ENCODE results near the gene TM7SF2. TPM values are rescaled to one million over a fixed set of nuclear protein-coding genes. Genes with fewer than 3 reads are reported as not detected.
A peak's percentile ranks its signal among the peaks of the same experiment; 100 is the strongest.

The TM7SF2 gene
- total and polyA plus RNA-seq, 11 donors = 17.6 to 752 (median 74.6) TPM

- ATAC-seq (no peak), DNase-seq (no peak)
- H3K27ac ChIP-seq = no peak overlapping the region
- peaks cover 0 to 45% (median 38%) of the 10 kb centered on the region in 9 donors for H3K36me3 ChIP-seq
- no peaks in the 10 kb centered on the region for H3K9me3 ChIP-seq
- intact Hi-C loops (cut with DNase I) = no loop called here
- H3K27me3 ChIP-seq = no peaks in the 10 kb centered on the region
- WGBS, 4 donors = 96 to 99% (median 97%) methylated on average over 4 of the region's 4 CpGs
- no peak overlapping the region for H3K4me3 ChIP-seq
- H3K4me1 ChIP-seq = peaks cover 0 to 7% (median 2%) of the 10 kb centered on the region in 12 donors
- TF ChIP-seq CTCF (IDR thresholded peaks at IDR 0.05) (no peak), POLR2A (IDR thresholded peaks at IDR 0.05) (no peak)
Observed at GRCh38 chr11:65090628-65091027, 21.0 kb upstream of the TM7SF2 start.

GRCh38 chr11:65095427-65095826, 16.2 kb upstream of the TM7SF2 start:
- peaks cover 0 to 25% (median 13%) of the 10 kb centered on the region in 12 donors for H3K4me1 ChIP-seq
- ATAC-seq = no peak
- TF ChIP-seq POLR2A (IDR thresholded peaks at IDR 0.05) = no peak
- no peak for TF ChIP-seq CTCF (IDR thresholded peaks at IDR 0.05)
- peak overlapping the region in 8 of 12 donors; percentile 71 to 90 (median 85) for H3K4me3 ChIP-seq
- peak overlapping the region in 9 of 12 donors; percentile 87 to 96 (median 91) for H3K27ac ChIP-seq
- H3K36me3 ChIP-seq = peaks cover 0 to 24% (median 11%) of the 10 kb centered on the region in 9 donors
- intact Hi-C loops (cut with DNase I) = loop anchor here in 1 of 10 donors (5.0 kb wide), 1 partner anchor 53 kb away; the partner anchor contains the start of gene SAC3D1
- 72 to 83% (median 76%) methylated on average over 21 to 22 of the region's 22 CpGs for WGBS, 4 donors
- DNase-seq = no peak
- no peaks in the 10 kb centered on the region for H3K9me3 ChIP-seq
- H3K27me3 ChIP-seq = no peaks in the 10 kb centered on the region

GRCh38 chr11:65095974-65096806, 15.5 kb upstream of the TM7SF2 start, which contains the start of gene VPS51:
VPS51 (plus strand) TSS chr11:65096214; CDS start chr11:65096251, 37 bp downstream.
- DNase-seq = peak; percentile 88 to 92 (median 90)
- peak; percentile 92 to 96 (median 95) for ATAC-seq
- Histone ChIP-seq H3K4me1 (peaks cover 0 to 25% (median 15%) of the 10 kb centered on the region in 12 donors), H3K27ac (peak within 1 kb of the TSS; percentile 52 to 96 (median 92)), H3K9me3 (no peaks in the 10 kb centered on the region), H3K36me3 (peaks cover 0 to 24% (median 11%) of the 10 kb centered on the region in 9 donors), H3K27me3 (no peaks in the 10 kb centered on the region), H3K4me3 (peak within 1 kb of the TSS; percentile 59 to 91 (median 85))
- TF ChIP-seq POLR2A (IDR thresholded peaks at IDR 0.05) (peak in 1 of 2 donors; percentile 47), CTCF (IDR thresholded peaks at IDR 0.05) (no peak)
- intact Hi-C loops (cut with DNase I) = loop anchor here in 4 of 10 donors (1.0 to 5.0 kb wide), 5 partner anchors 12 to 69 kb away; partner anchors contain the start of genes CDCA5 (in 2 of the 4), ZFPL1 (in 2 of the 4), FAU (in 1 of the 4) and MRPL49 (in 1 of the 4)
- 0 to 1% (median 1%) methylated on average over 23 to 52 of the region's 52 CpGs for WGBS, 4 donors

GRCh38 chr11:65096926-65097325, 14.7 kb upstream of the TM7SF2 start:
- Histone ChIP-seq H3K27ac (peak overlapping the region; percentile 52 to 96 (median 92)), H3K4me3 (peak overlapping the region; percentile 59 to 91 (median 85)), H3K4me1 (peaks cover 0 to 32% (median 22%) of the 10 kb centered on the region in 12 donors), H3K36me3 (peaks cover 0 to 24% (median 11%) of the 10 kb centered on the region in 9 donors), H3K9me3 (no peaks in the 10 kb centered on the region), H3K27me3 (no peaks in the 10 kb centered on the region)
- TF ChIP-seq POLR2A (IDR thresholded peaks at IDR 0.05) (no peak), CTCF (IDR thresholded peaks at IDR 0.05) (no peak)
- 31 to 43% (median 37%) methylated on average over 7 to 8 of the region's 8 CpGs for WGBS, 4 donors
- intact Hi-C loops (cut with DNase I) = loop anchor here in 4 of 10 donors (1.0 to 5.0 kb wide), 5 partner anchors 13 to 70 kb away; partner anchors contain the start of genes CDCA5 (in 2 of the 4), ZFPL1 (in 2 of the 4), FAU (in 1 of the 4) and MRPL49 (in 1 of the 4)
- DNase-seq (no peak), ATAC-seq (peak in 2 of 4 donors; percentile 2 to 12)

Data from heart left ventricle (tissue), 16 donors.